Liver (tissue), 9 donors: ENCODE data around the gene AOAH. TPM values are rescaled to one million over a fixed set of nuclear protein-coding genes. Genes with fewer than 3 reads are reported as not detected.
A peak's percentile ranks its signal among the peaks of the same experiment; 100 is the strongest.

Experiments
- DNase-seq: peaks from one replicate; pipeline ENCODE4 v3.0.0-alpha.2; 2017; ENCODE audit warnings: low spot score
- H3K27ac ChIP-seq, 2 donors: one replicate each; pipeline ENCODE4 v1.7.0; 2013; ENCODE audit warnings: inconsistent platforms in 2 of 2, low read length in 2 of 2, control low read depth in 1 of 2, low read depth in 1 of 2, mild to moderate bottlenecking in 1 of 2
- H3K27me3 ChIP-seq, 4 donors: one replicate each; pipeline versions ENCODE4 v1.6.1 to v1.7.0; 2013; ENCODE audit warnings: low read length in 3 of 4, inconsistent platforms in 1 of 4, mild to moderate bottlenecking in 1 of 4, moderate library complexity in 1 of 4; ENCODE audit not compliant: control insufficient read depth in 4 of 4, insufficient read depth in 4 of 4
- H3K36me3 ChIP-seq, 4 donors: one replicate each; pipeline versions ENCODE4 v1.6.1 to v1.7.0; 2013; ENCODE audit warnings: low read length in 3 of 4, mild to moderate bottlenecking in 3 of 4, low read depth in 1 of 4, moderate library complexity in 1 of 4; ENCODE audit not compliant: control insufficient read depth in 4 of 4, insufficient read depth in 3 of 4
- H3K4me1 ChIP-seq, 4 donors: one replicate each; pipeline versions ENCODE4 v1.6.1 to v1.7.0; 2013; ENCODE audit warnings: low read length in 3 of 4, mild to moderate bottlenecking in 3 of 4, moderate library complexity in 1 of 4; ENCODE audit not compliant: control insufficient read depth in 4 of 4, insufficient read depth in 4 of 4
- H3K4me3 ChIP-seq, 3 donors: one replicate each; pipeline versions ENCODE4 v1.6.1 to v1.7.0; 2013; ENCODE audit warnings: low read length in 3 of 3, control low read depth in 1 of 3, low read depth in 1 of 3, mild to moderate bottlenecking in 1 of 3
- H3K9ac ChIP-seq, 2 donors: one replicate each; pipeline ENCODE4 v1.7.0; 2013; ENCODE audit warnings: low read length in 2 of 2, mild to moderate bottlenecking in 2 of 2, moderate library complexity in 2 of 2, control low read depth in 1 of 2, low read depth in 1 of 2
- H3K9me3 ChIP-seq, 4 donors: one replicate each; pipeline versions ENCODE4 v1.6.1 to v1.7.0; 2013; ENCODE audit warnings: low read length in 3 of 4; ENCODE audit not compliant: control insufficient read depth in 4 of 4
- ATF3 ChIP-seq: IDR thresholded peaks from 2 replicates; pipeline ENCODE4 v1.6.1; 2016; ENCODE audit warnings: antibody characterized with exemption
- EGR1 ChIP-seq, 2 donors: IDR thresholded peaks; 2 replicates each; pipeline ENCODE4 v1.6.1; 2016 to 2018; ENCODE audit warnings: antibody characterized with exemption in 2 of 2, low read depth in 2 of 2
- FOXA2 ChIP-seq: IDR thresholded peaks from 2 replicates; pipeline ENCODE4 v1.6.1; 2016; ENCODE audit warnings: antibody characterized with exemption
- GABPA ChIP-seq, 2 donors: IDR thresholded peaks in 1 of 2; conservative IDR thresholded peaks in 1 of 2; 2 replicates each; pipeline ENCODE4 v1.6.1; 2016; ENCODE audit warnings: antibody characterized with exemption in 2 of 2, mild to moderate bottlenecking in 1 of 2, moderate library complexity in 1 of 2
- HNF4A ChIP-seq, 2 donors: conservative IDR thresholded peaks; 2 replicates each; pipeline ENCODE4 v1.6.1; 2016; ENCODE audit warnings: antibody characterized with exemption in 2 of 2, mild to moderate bottlenecking in 2 of 2
- HNF4G ChIP-seq: IDR thresholded peaks from 2 replicates; pipeline ENCODE4 v1.6.1; 2016; ENCODE audit warnings: antibody characterized with exemption
- MAX ChIP-seq: IDR thresholded peaks from 2 replicates; pipeline ENCODE4 v1.6.1; 2016; ENCODE audit warnings: antibody characterized with exemption
- NR2F2 ChIP-seq: IDR thresholded peaks from 2 replicates; pipeline ENCODE4 v1.6.1; 2016; ENCODE audit warnings: antibody characterized with exemption
- RAD21 ChIP-seq, 2 donors: IDR thresholded peaks; 2 replicates each; pipeline ENCODE4 v1.6.1; 2016; ENCODE audit warnings: antibody characterized with exemption in 2 of 2, mild to moderate bottlenecking in 2 of 2
- REST ChIP-seq: IDR thresholded peaks from 2 replicates; pipeline ENCODE4 v1.6.1; 2016; ENCODE audit warnings: antibody characterized with exemption, mild to moderate bottlenecking
- RXRA ChIP-seq, 2 donors: IDR thresholded peaks; 2 replicates each; pipeline ENCODE4 v1.6.1; 2017 to 2018; ENCODE audit warnings: antibody characterized with exemption in 2 of 2, mild to moderate bottlenecking in 1 of 2
- SP1 ChIP-seq: IDR thresholded peaks from 2 replicates; pipeline ENCODE4 v1.6.1; 2018; ENCODE audit warnings: antibody characterized with exemption, mild to moderate bottlenecking
- YY1 ChIP-seq: IDR thresholded peaks from 2 replicates; pipeline ENCODE4 v1.6.1; 2016; ENCODE audit warnings: antibody characterized with exemption, mild to moderate bottlenecking
- ZBTB33 ChIP-seq: IDR thresholded peaks from 2 replicates; pipeline ENCODE4 v1.6.1; 2016; ENCODE audit warnings: antibody characterized with exemption
- WGBS: extraction: QIAGEN DNeasy Blood & Tissue Kit; methylation state at CpG from one replicate; pipeline ENCODE4 v1.1.7; 2013; 5-methylcytosine and 5-hydroxymethylcytosine counted together
- polyA plus RNA-seq, 2 donors: library from polyadenylated mRNA; stranded (reverse) in 1 of 2; unstranded in 1 of 2; fragments of 200-250 nt in 1 of 2; fragments of >200 nt in 1 of 2; fragmentation: Nextera tagmentation in 1 of 2; extraction: Ambion mirVana in 1 of 2; gene quantifications; one replicate each; pipeline versions ENCODE4 v1.2.1 to v1.2.3, GENCODE V29; 2013 to 2015
- total RNA-seq, 2 donors: library from RNA; depleted of rRNA; stranded (reverse); fragments of >200 nt; gene quantifications; one replicate each; pipeline ENCODE4 v1.2.3, GENCODE V29; 2014
- TF ChIP-seq, protein P1 (sequence below): fragments of 150-350 bp; IDR thresholded peaks from 2 replicates; pipeline ENCODE4 v1.5.1; 2017; ENCODE audit warnings: improper control_type of control experiment, low read depth, low read length; ENCODE audit not compliant: missing input control
- donor health status: healthy.
- donor health status: healthy.
- donor health status: healthy.
- donor health status: healthy.
- donor health status: healthy.

Gene AOAH
- total and polyA plus RNA-seq, 4 donors = 2.4 to 26.7 (median 5.8) TPM

GRCh38 chr7:36659638-36660341 lies 64.5 kb downstream of the AOAH start:
- Histone ChIP-seq H3K36me3 (no peaks in the 10 kb centered on the region), H3K27ac (no peak overlapping the region)

DNA sequence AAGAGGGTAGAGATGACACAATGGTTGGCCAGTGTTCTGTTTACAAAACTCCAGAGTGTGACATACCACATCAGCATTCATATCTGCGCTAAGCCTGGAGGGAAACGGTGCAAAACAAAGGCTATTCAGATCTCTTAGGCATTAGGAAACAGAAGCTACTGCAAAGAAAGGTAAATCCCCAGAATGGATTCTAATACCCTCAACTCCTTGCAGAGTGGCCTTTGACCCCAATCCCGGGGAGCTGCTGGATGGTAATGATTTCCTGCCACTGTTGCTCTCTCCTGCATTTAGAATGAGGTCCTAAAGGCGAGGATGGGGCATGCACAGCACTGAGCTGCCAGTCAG lies 65.2 kb downstream of the AOAH start:
- TF ChIP-seq HNF4G (no peak), RAD21 (IDR thresholded peaks at IDR 0.05) (no peak), FOXA2 (no peak), EGR1 (IDR thresholded peaks at IDR 0.05; ENCODE audit: low read depth in 2 of 2) (no peak), MAX (no peak), ZBTB33 (no peak), GABPA (IDR thresholded peaks at IDR 0.05 in 1 of 2, conservative IDR thresholded peaks at IDR 0.05 in 1 of 2) (no peak), NR2F2 (no peak), SP1 (no peak), RXRA (IDR thresholded peaks at IDR 0.05) (no peak), REST (no peak), ATF3 (no peak)
- TF ChIP-seq, protein P1, sequence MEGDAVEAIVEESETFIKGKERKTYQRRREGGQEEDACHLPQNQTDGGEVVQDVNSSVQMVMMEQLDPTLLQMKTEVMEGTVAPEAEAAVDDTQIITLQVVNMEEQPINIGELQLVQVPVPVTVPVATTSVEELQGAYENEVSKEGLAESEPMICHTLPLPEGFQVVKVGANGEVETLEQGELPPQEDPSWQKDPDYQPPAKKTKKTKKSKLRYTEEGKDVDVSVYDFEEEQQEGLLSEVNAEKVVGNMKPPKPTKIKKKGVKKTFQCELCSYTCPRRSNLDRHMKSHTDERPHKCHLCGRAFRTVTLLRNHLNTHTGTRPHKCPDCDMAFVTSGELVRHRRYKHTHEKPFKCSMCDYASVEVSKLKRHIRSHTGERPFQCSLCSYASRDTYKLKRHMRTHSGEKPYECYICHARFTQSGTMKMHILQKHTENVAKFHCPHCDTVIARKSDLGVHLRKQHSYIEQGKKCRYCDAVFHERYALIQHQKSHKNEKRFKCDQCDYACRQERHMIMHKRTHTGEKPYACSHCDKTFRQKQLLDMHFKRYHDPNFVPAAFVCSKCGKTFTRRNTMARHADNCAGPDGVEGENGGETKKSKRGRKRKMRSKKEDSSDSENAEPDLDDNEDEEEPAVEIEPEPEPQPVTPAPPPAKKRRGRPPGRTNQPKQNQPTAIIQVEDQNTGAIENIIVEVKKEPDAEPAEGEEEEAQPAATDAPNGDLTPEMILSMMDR = no peak
- no peak overlapping the region for H3K9ac ChIP-seq
- no peaks in the 10 kb centered on the region for H3K4me1 ChIP-seq
- WGBS = 53% methylated on average over 4 of the region's 4 CpGs
- no peak overlapping the region for H3K27ac ChIP-seq
- no peaks in the 10 kb centered on the region for H3K36me3 ChIP-seq
- no peaks in the 10 kb centered on the region for H3K27me3 ChIP-seq
- no peaks in the 10 kb centered on the region for H3K9me3 ChIP-seq
- no peak overlapping the region for H3K4me3 ChIP-seq
- no peak for DNase-seq

More at GRCh38 chr7:36659638-36660341, 64.5 kb downstream of the AOAH start:
- TF ChIP-seq YY1 = peak; percentile 38
- TF ChIP-seq NR2F2 = peak; percentile 69
- TF ChIP-seq, protein P1 = no peak
- TF ChIP-seq SP1 = no peak
- TF ChIP-seq RAD21 (IDR thresholded peaks at IDR 0.05) = no peak
- no peak for TF ChIP-seq HNF4G
- no peak for TF ChIP-seq MAX
- no peak for TF ChIP-seq HNF4A (conservative IDR thresholded peaks at IDR 0.05)
- Histone ChIP-seq H3K4me1 (no peaks in the 10 kb centered on the region), H3K4me3 (no peak overlapping the region), H3K27me3 (no peaks in the 10 kb centered on the region), H3K9me3 (no peaks in the 10 kb centered on the region), H3K9ac (no peak overlapping the region)
- 81% methylated on average over 13 of the region's 13 CpGs for WGBS
- no peak for DNase-seq
